ENCODE data around the gene PARD6G.
"Not testable (repeated sequence)": the region's sequence is repeated elsewhere in the genome, so short reads cannot be mapped to it uniquely, and the experiment has no call there.

- TF ChIP-seq, protein P1, sequence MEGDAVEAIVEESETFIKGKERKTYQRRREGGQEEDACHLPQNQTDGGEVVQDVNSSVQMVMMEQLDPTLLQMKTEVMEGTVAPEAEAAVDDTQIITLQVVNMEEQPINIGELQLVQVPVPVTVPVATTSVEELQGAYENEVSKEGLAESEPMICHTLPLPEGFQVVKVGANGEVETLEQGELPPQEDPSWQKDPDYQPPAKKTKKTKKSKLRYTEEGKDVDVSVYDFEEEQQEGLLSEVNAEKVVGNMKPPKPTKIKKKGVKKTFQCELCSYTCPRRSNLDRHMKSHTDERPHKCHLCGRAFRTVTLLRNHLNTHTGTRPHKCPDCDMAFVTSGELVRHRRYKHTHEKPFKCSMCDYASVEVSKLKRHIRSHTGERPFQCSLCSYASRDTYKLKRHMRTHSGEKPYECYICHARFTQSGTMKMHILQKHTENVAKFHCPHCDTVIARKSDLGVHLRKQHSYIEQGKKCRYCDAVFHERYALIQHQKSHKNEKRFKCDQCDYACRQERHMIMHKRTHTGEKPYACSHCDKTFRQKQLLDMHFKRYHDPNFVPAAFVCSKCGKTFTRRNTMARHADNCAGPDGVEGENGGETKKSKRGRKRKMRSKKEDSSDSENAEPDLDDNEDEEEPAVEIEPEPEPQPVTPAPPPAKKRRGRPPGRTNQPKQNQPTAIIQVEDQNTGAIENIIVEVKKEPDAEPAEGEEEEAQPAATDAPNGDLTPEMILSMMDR (conservative IDR thresholded peaks at IDR 0.05) = not testable (repeated sequence)
- not testable (repeated sequence) for TF ChIP-seq ZFX (IDR thresholded peaks at IDR 0.05)
Measured at GRCh38 chr18:80219488-80219887, 27.8 kb downstream of the PARD6G start.
